ENCODE measurements around the gene CLEC14A.

Gene CLEC14A

DNA sequence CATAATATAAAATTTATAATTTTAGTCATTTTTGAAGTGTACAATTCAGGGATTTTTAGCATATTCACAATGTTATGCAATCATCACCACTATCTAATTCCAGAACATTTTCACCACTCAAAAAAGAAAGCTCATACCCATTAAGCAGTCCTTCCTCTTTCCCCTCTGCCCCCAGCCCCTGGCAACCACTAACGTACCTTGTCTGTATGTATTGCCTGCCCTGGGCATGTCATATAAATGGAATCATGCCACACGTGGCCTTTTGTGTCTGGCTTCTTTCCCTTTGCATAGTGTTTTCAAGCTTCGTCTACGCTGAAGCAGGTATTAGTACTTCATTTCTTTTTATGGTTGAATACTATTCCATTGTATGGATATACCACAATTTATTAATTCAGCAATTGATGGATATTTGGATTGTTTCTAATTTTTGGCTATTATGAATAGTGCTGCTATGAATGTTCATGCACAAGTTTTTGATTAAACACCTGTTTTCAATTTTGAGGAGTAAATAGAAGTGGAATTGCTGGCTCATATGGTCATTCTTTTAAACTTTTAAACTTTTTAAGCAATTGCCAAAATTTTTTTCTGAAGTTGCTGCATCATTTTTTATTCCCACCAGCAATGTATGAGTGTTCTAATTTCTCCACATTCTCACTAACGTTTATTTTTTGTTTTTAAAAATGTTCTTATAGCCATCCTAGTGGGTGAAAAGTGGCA lies 49.8 kb downstream of the CLEC14A start:
- no peak for DNase-seq

DNA sequence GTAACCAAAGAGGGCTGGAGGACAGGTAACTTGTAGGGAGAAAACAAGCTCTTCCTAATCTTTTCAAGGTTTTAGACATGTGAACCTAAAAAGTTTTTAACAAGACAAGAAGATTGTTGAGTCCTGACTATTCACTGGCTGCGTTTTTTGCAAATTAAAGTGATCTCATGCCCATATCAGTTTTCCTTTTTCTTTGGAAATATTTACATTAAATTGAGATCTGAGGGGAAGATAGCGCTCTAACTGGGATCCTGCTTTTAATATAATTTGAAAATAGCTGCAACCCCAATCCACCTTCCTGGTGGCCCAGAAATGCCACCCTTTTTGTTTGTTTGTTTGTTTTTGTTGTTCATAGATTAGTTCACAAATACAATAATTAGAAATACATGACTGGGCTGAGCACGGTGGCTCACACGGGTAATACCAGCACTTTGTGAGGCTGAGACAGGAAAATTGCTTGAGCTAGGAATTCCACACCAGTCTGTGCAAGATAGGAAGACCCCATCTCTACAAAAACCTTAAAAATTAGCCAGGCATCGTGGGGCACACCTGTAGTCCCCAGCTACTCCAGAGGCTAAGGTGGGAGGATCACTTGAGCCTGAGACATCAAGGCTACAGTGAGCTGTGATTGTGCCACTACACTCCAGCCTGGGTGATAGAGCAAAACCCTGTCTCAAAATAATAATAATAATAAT lies 50.6 kb downstream of the CLEC14A start:
- DNase-seq = no peak

DNA sequence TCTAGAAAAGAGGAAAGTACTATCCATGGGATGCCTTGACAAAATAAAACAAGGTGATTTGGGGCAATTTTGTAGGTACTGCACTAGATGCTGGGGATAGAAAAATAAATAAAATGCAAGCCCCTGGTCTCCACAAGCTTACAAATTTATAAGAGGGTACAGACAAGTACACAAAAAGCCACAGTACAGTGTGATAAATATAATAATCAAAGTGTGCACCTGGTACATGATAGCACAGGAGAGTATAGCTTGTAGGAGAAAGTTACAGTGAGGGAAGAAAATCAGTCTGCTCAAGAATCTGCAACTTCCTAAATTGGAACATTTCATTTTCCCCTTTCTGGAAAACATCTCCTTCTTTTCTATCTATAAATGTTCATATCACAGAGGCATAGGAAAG lies 51.2 kb downstream of the CLEC14A start:
- no peak for DNase-seq

Data from DMS79 treated with DMSO at 0.1 percent for 48 hours (cell line).